ENCODE data around the gene WDR45. TPM values are rescaled to one million over a fixed set of nuclear protein-coding genes. Genes with fewer than 3 reads are reported as not detected.

The WDR45 gene
- total and polyA plus RNA-seq, 11 donors: 49.2 to 98.5 (median 68.5) TPM

DNA sequence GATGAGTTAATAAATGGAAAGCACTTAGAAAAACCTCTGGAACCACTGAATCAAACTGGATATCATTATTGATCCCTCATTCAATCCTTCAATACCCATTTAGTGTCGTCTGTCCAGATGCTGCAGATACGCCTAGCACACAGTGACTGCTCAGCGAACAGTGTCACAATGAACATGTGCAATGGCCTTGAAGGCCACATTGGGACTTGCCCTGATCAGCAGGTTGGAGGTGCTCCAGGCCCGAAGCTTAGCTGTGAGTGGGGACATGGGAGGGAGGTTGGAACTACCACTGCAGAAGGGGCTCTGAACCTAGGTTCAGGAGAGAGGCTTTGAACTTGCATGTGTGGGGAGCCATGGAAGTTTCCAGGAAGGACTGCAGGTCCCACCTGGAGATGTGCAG lies 26.6 kb upstream of the WDR45 start:
- DNase-seq (no peak), ATAC-seq (no peak)
- no peaks in the 10 kb centered on the region for H3K9me3 ChIP-seq
- no peak overlapping the region for H3K4me3 ChIP-seq
- intact Hi-C loops (cut with DNase I): loop anchor here in 1 of 10 donors (10.0 kb wide), 1 partner anchor 151 kb away; the partner anchor contains the start of gene OTUD5
- WGBS, 4 donors: 82 to 97% (median 90%) methylated on average over 4 of the region's 4 CpGs
- H3K27ac ChIP-seq: no peak overlapping the region
- H3K36me3 ChIP-seq: peaks cover 0 to 10% (median 3%) of the 10 kb centered on the region in 9 donors
- H3K4me1 ChIP-seq: peaks cover 0 to 5% (median 0%) of the 10 kb centered on the region in 12 donors
- TF ChIP-seq, protein P1, sequence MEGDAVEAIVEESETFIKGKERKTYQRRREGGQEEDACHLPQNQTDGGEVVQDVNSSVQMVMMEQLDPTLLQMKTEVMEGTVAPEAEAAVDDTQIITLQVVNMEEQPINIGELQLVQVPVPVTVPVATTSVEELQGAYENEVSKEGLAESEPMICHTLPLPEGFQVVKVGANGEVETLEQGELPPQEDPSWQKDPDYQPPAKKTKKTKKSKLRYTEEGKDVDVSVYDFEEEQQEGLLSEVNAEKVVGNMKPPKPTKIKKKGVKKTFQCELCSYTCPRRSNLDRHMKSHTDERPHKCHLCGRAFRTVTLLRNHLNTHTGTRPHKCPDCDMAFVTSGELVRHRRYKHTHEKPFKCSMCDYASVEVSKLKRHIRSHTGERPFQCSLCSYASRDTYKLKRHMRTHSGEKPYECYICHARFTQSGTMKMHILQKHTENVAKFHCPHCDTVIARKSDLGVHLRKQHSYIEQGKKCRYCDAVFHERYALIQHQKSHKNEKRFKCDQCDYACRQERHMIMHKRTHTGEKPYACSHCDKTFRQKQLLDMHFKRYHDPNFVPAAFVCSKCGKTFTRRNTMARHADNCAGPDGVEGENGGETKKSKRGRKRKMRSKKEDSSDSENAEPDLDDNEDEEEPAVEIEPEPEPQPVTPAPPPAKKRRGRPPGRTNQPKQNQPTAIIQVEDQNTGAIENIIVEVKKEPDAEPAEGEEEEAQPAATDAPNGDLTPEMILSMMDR (IDR thresholded peaks at IDR 0.05): no peak
- no peak for TF ChIP-seq POLR2A (IDR thresholded peaks at IDR 0.05)
- H3K27me3 ChIP-seq: no peaks in the 10 kb centered on the region

DNA sequence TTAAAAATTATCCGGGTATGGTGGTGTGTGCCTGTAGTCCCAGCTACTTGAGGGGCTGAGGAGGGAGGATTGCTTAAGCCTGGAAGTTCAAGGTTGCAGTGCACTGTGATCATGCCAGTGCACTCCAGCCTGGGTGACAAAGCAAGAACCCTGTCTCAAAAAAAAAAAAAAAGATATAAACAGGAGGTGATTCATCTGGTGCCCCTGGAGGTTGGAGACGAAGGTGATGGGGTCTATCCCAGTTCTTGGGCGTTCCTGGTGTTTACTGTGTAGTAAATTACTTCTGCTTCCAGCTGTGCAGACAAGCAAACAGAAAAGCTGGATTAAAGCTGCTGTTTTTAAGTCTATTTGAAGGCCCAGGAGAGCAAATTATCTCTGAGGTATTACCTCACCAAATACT lies 23.9 kb upstream of the WDR45 start:
- H3K9me3 ChIP-seq: no peaks in the 10 kb centered on the region
- H3K36me3 ChIP-seq: peaks cover 0 to 5% (median 0%) of the 10 kb centered on the region in 9 donors
- no peak for DNase-seq
- H3K27me3 ChIP-seq: no peaks in the 10 kb centered on the region
- no peak for ATAC-seq
- intact Hi-C loops (cut with DNase I): loop anchor here in 1 of 10 donors (10.0 kb wide), 1 partner anchor 149 kb away; the partner anchor contains the start of gene OTUD5
- no peak overlapping the region for H3K4me3 ChIP-seq
- peaks cover 0 to 15% (median 0%) of the 10 kb centered on the region in 12 donors for H3K4me1 ChIP-seq
- no peak for TF ChIP-seq POLR2A (IDR thresholded peaks at IDR 0.05)
- TF ChIP-seq, protein P1 (IDR thresholded peaks at IDR 0.05): no peak
- H3K27ac ChIP-seq: no peak overlapping the region
- 55 to 81% (median 73%) methylated on average over 3 of the region's 3 CpGs for WGBS, 4 donors

DNA sequence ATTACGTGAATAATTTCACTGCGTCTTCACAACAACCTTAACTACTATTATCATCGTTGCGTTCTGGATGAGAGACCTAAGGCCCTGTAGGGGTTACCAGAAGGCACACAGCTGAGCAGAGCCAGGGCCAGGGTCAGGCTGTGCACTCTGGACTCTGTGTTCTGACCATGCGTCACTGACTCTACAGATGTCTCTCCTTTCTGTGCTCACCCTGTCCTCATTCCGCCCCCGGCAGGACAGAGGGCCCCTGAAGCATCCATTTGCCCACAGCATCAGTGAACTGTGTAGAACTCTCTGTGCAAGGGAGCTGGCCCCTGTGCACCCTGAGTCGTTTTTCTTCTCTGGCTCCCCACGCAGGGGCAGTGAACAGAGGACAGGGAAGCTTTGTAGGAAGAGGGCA lies 22.5 kb upstream of the WDR45 start:
- intact Hi-C loops (cut with DNase I): loop anchor here in 1 of 10 donors (10.0 kb wide), 1 partner anchor 147 kb away; the partner anchor contains the start of gene OTUD5
- H3K4me3 ChIP-seq: no peak overlapping the region
- no peak for ATAC-seq

DNA sequence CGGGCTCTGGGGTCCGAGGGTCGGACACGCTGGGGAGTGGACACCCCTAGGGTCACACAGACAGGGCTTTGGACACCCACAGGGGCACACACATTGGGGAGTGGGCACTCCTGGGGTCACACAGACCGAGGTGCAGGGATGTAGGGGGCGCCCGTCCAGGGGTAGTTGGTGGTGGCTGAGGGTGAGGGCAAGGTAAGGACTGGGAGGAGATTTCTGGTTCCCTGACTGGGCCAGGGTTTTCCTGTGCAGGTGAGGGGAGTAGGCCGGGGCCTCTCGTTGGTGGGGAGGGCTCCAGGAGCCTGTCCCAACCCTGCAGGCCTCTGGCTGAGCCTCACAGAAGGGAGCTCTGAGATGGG lies 21.9 kb upstream of the WDR45 start:
- TF ChIP-seq POLR2A (IDR thresholded peaks at IDR 0.05): no peak
- TF ChIP-seq, protein P1 (IDR thresholded peaks at IDR 0.05): no peak
- Histone ChIP-seq H3K4me1 (peaks cover 0 to 15% (median 0%) of the 10 kb centered on the region in 12 donors), H3K27ac (peak overlapping the region in 6 of 12 donors; percentile 20 to 80 (median 72)), H3K36me3 (no peaks in the 10 kb centered on the region), H3K4me3 (peak overlapping the region; percentile 26 to 84 (median 63)), H3K27me3 (no peaks in the 10 kb centered on the region), H3K9me3 (no peaks in the 10 kb centered on the region)
- 10 to 54% (median 27%) methylated on average over 4 to 9 of the region's 9 CpGs for WGBS, 4 donors
- no peak for ATAC-seq
- no peak for DNase-seq
- intact Hi-C loops (cut with DNase I): loop anchor here in 2 of 10 donors (1.0 to 10.0 kb wide), 2 partner anchors 59 to 147 kb away; partner anchors contain the start of gene OTUD5 (in 1 of the 2)

More for the DNA sequence above, 22.5 kb upstream of the WDR45 start:
- H3K4me1 ChIP-seq: peaks cover 0 to 15% (median 0%) of the 10 kb centered on the region in 12 donors
- H3K36me3 ChIP-seq: no peaks in the 10 kb centered on the region
- WGBS, 4 donors: 84 to 94% (median 88%) methylated on average over 9 of the region's 9 CpGs
- TF ChIP-seq, protein P1 (IDR thresholded peaks at IDR 0.05): no peak
- TF ChIP-seq POLR2A (IDR thresholded peaks at IDR 0.05): no peak
- no peak for DNase-seq
- H3K27ac ChIP-seq: no peak overlapping the region
- H3K9me3 ChIP-seq: no peaks in the 10 kb centered on the region
- H3K27me3 ChIP-seq: no peaks in the 10 kb centered on the region
